PC-3 (cell line): ENCODE results near the gene CDC16. TPM values are rescaled to one million over a fixed set of nuclear protein-coding genes. Genes with fewer than 3 reads are reported as not detected.

Source experiments
- microRNA-seq: library from miRNA; unstranded; fragments of <30 nt; microRNA quantifications from one replicate; pipeline ENCODE4 v1.1.0, GENCODE V29; 2020; ENCODE audit not compliant: unreplicated experiment
- total RNA-seq: library from RNA; depleted of rRNA; stranded (reverse); fragments of >200 nt; gene quantifications from 2 replicates; pipeline ENCODE4 v1.2.3, GENCODE V29; 2014; rRNA removed

CDC16 gene
- total RNA-seq, 1 experiment from 2014 or later: 16.0 TPM

Small RNAs within 50 kb of the gene (microRNA-seq; reads per million reads assigned to microRNA genes)
- not detected for gene MIR4502
- gene MIR548AR: not detected

Other genes starting within 250 kb of the CDC16 start
- 9.1 and 9.4 TPM in 2 replicates for gene RASA3, start 102.3 kb upstream of the CDC16 start, total RNA-seq
- gene CFAP97D2, start 55.6 kb upstream of the CDC16 start, total RNA-seq: not detected in 2 replicates
- gene UPF3A, start 46.7 kb downstream of the CDC16 start, total RNA-seq: 17.4 and 18.1 TPM in 2 replicates
- 8.3 and 10.6 TPM in 2 replicates for gene CHAMP1, start 79.6 kb downstream of the CDC16 start, total RNA-seq